Activated naive CD4-positive, alpha-beta T cell treated with anti-CD3 and anti-CD28 coated beads, Interleukin-2, amount 50 U/mL, for 24 hours (primary cell): ENCODE results near the gene NDUFB2.
"Not testable (repeated sequence)": the region's sequence is repeated elsewhere in the genome, so short reads cannot be mapped to it uniquely, and the experiment has no call there.

Experiments used
- H3K27ac Mint-ChIP-seq: one replicate; pipeline ENCODE4 v1.8.0; 2021; ENCODE audit warnings: mild to moderate bottlenecking, mixed read lengths
- H3K27me3 Mint-ChIP-seq: one replicate; pipeline ENCODE4 v1.8.0; 2021; ENCODE audit warnings: mixed read lengths
- H3K36me3 Mint-ChIP-seq: one replicate; pipeline ENCODE4 v1.8.0; 2021; ENCODE audit warnings: mixed read lengths
- H3K4me1 Mint-ChIP-seq: one replicate; pipeline ENCODE4 v1.8.0; 2021; ENCODE audit warnings: mixed read lengths
- H3K4me3 Mint-ChIP-seq: one replicate; pipeline ENCODE4 v1.8.0; 2021; ENCODE audit warnings: mild to moderate bottlenecking, mixed read lengths
- H3K9me3 Mint-ChIP-seq: one replicate; pipeline ENCODE4 v1.8.0; 2021; ENCODE audit warnings: mixed read lengths

NDUFB2 gene

DNA sequence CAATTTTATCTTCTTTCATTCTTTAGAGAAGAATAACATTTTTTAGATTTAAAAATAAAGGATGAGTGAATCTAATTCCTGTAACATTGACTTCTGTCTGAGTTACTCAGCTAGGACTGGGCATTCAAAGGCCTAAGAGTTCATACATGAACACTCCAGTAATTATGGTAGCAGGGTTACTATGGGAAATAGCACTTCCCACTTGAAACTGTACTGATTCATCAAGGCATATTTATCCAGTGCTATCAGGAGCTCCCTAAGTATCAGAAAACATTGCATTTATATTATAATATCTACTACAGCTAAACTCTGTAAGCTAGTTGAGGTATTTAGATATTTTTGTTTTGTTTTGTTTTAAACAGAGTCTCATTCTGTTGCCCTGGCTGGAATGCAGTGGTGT, 41.8 kb downstream of the NDUFB2 start:
- Mint-ChIP-seq H3K27ac (no peak overlapping the region), H3K9me3 (no peaks in the 10 kb centered on the region), H3K4me1 (no peaks in the 10 kb centered on the region), H3K27me3 (no peaks in the 10 kb centered on the region), H3K4me3 (no peak overlapping the region), H3K36me3 (peaks cover 9% of the 10 kb centered on the region)

- not testable (repeated sequence) for H3K4me1 Mint-ChIP-seq, H3K27ac Mint-ChIP-seq, H3K27me3 Mint-ChIP-seq, H3K9me3 Mint-ChIP-seq, H3K4me3 Mint-ChIP-seq
- H3K36me3 Mint-ChIP-seq, result peaks cover 15% of the 10 kb centered on the region
Observed at GRCh38 chr7:140743255-140743654, 46.7 kb downstream of the NDUFB2 start.

DNA sequence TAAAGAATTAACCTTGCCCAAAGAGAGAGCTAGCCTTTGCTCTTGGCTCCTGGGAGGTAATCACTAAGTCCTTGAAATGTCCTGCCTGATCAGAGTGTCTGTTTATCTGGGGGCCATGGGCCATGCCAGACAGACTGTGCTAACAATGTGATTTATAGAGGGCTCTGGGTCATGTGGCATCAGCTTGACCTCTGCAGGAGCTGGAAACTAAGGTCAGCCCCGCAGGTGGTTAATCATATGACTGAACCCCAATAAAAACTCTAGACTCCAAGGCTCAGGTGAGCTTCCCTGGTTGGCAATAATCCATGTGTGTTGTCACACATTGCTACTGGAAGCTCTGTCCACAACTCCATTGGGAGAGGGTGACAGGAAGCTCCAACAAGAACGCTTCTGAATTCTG, 47.5 kb downstream of the NDUFB2 start:
- H3K36me3 Mint-ChIP-seq, result peaks cover 15% of the 10 kb centered on the region
- H3K9me3 Mint-ChIP-seq, result no peaks in the 10 kb centered on the region
- no peaks in the 10 kb centered on the region for H3K27me3 Mint-ChIP-seq
- no peak overlapping the region for H3K4me3 Mint-ChIP-seq
- H3K4me1 Mint-ChIP-seq, result no peaks in the 10 kb centered on the region
- no peak overlapping the region for H3K27ac Mint-ChIP-seq

GRCh38 chr7:140745266-140746058, 49.0 kb downstream of the NDUFB2 start:
- Mint-ChIP-seq H3K9me3 (no peaks in the 10 kb centered on the region), H3K36me3 (peaks cover 12% of the 10 kb centered on the region), H3K27me3 (no peaks in the 10 kb centered on the region), H3K4me3 (no peak overlapping the region), H3K4me1 (no peaks in the 10 kb centered on the region), H3K27ac (no peak overlapping the region)

DNA sequence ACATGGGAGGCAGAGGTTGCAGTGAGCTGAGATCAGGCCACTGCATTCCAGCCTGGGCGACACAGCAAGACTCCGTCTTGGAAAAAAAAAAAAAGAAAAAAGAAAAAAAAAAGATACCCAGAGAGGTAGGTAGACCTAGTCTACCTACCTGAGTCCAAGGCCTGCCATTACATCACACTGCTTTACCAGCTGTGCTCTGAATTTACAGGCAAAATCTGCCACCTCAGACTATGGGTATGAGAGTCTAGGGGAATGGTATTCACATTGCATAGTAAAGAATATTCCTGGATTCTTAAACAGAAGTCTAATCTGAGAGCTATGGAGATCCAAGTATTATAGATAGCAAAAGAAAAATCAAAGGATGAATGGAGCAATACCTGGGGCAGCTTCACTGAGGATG, 50.2 kb downstream of the NDUFB2 start:
- Mint-ChIP-seq H3K27ac (no peak overlapping the region), H3K27me3 (no peaks in the 10 kb centered on the region), H3K9me3 (no peaks in the 10 kb centered on the region), H3K36me3 (peaks cover 12% of the 10 kb centered on the region), H3K4me3 (no peak overlapping the region), H3K4me1 (no peaks in the 10 kb centered on the region)

DNA sequence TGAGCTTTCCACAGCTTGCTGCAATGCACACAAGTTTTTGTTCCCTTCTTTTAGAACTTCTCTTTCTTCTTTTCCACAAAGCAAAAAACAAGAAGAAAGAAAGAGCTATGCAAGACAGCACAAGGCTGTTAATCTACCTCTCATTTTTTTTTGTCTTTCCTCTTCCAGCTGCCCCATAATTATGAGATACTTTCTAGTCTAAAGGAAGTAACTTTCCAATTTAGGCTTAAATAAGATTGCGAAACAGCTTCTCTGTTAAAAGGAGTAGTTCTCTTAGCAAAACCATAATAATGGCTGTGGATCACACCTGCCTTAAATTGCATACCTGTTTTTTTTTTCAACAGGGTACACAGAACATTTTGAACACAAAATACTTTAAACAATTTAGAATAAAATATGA, 56.0 kb downstream of the NDUFB2 start:
- Mint-ChIP-seq H3K36me3 (peaks cover 3% of the 10 kb centered on the region), H3K27me3 (no peaks in the 10 kb centered on the region), H3K27ac (no peak overlapping the region), H3K4me3 (no peak overlapping the region), H3K4me1 (no peaks in the 10 kb centered on the region), H3K9me3 (no peaks in the 10 kb centered on the region)

DNA sequence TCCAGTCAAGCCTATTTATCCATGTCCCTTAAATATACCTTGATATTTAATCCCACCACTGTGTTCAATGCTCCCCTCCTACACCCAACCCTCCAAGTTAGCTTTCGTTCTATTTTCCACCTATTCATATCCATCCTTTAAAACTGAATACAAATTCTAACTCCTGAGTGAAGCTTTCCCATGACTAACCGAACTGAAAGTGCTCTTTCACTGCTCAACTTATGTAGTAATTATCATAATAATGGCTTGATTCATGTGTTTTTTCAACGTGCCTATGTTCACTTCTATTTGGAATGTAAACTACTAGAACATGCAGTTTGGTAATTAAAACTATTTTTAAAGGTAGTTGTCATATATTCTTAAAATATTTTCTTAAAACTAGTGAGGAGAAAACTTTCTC, 58.0 kb downstream of the NDUFB2 start:
- no peak overlapping the region for H3K27ac Mint-ChIP-seq
- no peak overlapping the region for H3K4me3 Mint-ChIP-seq
- H3K27me3 Mint-ChIP-seq, result no peaks in the 10 kb centered on the region
- H3K36me3 Mint-ChIP-seq, result peaks cover 7% of the 10 kb centered on the region
- no peaks in the 10 kb centered on the region for H3K9me3 Mint-ChIP-seq
- no peaks in the 10 kb centered on the region for H3K4me1 Mint-ChIP-seq
